ENCODE data around the gene RAD51B.

The RAD51B gene

GRCh38 chr14:68349900-68350629, 530.5 kb downstream of the RAD51B start:
- DNase-seq = no peak

- no peak for DNase-seq
These were observed 535.8 kb downstream of the RAD51B start for GRCh38 chr14:68355415-68355814.

DNA sequence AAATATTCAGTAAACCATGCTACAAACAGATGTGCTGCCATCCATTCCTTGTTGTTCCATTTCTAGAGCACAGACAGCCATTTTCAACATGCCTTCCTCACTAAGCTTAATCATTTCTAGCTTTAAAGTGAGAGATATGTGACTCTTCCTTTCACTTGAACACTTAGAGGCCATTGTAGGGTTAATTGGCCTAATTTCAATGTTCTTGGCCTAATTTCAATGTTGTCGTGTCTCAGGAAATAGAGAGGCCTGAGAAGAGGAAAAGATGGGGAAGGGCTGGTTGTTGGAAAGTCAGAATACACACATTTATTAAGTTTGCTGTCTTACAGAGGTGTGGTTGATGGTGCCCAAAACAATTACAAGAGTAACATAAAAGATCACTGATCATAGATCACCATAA, 538.2 kb downstream of the RAD51B start:
- no peak for DNase-seq

DNA sequence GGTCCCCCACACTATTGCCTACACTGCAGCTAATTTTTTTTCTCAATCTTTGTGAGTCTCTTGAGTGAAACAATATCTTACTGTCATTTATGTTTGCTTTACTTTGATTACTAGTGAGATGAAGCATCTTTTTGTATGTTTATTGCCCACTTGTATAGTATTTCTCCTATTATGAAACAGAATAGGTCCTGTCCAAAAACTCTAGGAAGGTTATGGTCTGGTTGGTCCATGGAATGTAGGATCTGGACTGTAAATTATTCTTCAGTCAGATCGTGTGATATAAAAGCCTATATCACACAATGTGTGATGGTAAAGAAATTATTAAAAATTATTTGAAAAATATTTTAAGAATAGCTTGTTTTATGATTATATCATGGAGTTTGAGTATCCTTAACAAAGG, 538.9 kb downstream of the RAD51B start:
- no peak for DNase-seq

GRCh38 chr14:68359022-68359836, 539.6 kb downstream of the RAD51B start:
- DNase-seq = peak; percentile 81

DNA sequence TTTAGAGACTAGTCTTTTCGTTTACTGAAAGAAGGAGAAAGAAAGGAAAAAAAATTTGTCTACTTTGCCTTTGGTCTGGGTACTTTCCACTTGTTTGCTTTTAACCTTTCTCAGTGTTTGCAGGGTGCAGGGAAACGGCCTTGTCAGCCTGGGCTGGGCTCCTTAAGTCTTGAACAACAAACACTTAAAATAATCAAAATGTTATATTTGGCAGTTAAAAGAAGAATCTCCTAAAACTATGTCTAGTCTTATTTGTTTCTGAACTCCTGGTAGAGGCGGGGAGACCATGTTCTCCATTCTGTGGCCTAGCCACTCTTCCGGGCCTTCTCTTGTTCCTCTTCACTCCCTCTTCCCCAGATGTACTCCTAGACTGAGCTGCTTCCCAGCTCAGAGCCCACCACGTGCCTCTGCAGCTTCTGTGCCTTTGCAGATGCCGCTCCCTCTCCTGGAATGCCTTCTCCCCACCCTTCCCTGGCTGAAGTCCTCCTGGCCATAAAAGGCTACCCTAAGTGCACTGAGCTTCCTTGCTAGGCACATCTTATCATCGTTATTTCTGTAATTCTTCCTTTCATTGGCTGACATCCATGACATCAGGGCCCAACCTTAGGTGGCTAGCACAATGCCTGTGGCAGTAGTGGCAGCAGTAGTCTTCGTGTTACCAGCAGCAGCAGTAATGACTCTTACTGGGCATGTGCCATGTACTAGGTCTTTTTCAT, 540.4 kb downstream of the RAD51B start:
- peak; percentile 81 for DNase-seq

DNA sequence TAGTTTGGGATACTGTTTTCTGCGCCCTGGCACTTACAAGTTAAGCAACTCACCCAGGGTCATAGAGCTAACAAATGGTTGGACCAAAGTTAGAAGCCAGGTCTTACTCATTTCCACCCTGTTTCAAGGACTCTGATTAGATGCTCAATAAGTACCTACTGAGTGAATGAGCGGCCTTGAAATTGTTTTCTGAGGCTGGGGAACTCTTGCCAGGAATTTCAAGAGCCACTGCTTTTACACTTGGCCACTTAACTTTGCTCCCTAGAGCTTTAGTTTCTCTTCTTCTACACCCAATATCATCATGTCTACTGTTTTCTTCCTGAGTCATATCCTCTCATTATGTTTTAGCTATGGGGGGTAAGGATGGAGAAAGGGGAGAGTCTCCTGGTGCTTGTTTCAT, 541.7 kb downstream of the RAD51B start:
- DNase-seq = no peak

DNA sequence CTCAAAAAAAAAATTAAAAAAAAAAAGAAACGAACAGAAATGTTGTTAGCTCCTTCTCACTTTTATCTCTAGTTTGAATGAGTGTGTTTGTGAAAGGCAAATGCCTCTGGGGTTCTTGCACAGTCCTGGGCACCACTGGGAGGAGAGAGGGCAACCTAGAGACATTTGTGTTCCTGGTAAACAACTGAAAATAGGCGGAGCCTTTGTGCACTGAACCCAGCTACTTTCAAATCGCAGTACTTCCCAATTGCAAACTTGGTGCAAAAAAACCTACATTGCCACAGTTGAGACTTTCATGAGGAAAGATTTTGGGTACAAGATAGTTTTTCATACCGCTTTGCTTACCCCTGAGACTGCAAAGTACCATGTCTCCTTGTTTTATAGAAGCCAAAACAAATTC, 543.3 kb downstream of the RAD51B start:
- no peak for DNase-seq

DNA sequence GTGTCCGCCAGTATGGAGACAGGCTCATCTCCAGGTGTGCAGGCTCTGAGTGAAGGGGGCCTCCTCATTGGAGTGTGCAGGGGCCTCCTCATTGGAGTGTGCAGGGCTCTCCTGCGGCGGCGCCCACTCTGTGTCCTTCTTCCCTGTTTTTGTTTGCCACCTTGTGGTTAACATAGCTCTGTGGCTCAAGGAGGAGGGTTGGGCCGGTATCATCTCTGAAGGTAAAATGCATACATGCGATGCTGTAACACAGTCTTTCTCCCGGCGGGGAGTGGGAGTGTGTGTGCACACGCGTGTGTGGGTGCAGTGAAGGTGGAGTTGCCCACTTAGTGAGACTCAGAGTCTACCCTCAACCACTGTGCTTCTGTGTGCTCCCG, 543.9 kb downstream of the RAD51B start:
- DNase-seq = no peak

GRCh38 chr14:68363843-68364767, 544.5 kb downstream of the RAD51B start:
- peak; percentile 48 for DNase-seq

DNA sequence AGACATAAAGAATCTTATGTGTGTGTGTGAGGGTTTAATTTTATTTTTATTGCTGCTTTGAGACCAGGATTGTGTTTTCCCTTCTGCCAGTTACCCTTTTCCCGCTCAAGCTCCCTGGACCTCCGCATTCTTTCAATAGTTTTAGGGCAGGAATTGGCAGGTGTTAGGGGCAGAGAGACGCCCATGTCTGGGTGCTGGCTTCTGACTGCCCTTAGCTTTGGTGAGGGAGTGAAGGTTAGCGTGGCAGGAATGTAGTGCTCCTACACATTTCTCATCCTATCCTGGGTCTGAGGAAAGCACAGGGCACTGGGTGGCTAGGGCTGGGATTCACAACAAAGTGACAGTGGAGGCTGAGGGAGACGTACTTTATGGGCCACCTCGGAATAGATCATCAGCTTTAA, 545.2 kb downstream of the RAD51B start:
- DNase-seq = no peak

DNA sequence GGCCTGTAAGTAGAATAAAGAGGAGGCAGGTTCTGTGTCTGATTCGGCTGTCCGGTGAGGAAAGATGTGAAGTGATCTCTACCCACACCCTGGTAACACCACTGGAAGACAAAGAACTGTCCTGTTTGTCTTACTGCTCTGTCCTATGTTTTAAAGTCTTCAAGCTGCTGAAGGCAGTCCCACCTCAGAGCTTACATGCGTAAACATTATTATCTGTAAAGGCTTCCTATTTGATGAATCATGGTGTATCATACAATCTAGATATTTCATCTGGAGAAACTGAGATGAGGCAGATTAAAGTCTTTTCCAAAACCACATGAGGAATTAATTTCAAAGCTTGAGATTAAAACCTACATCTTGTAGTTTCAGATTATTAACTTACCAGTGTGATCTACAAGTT, 545.6 kb downstream of the RAD51B start:
- no peak for DNase-seq

GRCh38 chr14:68366656-68367055, 547.1 kb downstream of the RAD51B start:
- DNase-seq = no peak

- DNase-seq = peak; percentile 10
These were observed 548.0 kb downstream of the RAD51B start for GRCh38 chr14:68367536-68367935.

DNA sequence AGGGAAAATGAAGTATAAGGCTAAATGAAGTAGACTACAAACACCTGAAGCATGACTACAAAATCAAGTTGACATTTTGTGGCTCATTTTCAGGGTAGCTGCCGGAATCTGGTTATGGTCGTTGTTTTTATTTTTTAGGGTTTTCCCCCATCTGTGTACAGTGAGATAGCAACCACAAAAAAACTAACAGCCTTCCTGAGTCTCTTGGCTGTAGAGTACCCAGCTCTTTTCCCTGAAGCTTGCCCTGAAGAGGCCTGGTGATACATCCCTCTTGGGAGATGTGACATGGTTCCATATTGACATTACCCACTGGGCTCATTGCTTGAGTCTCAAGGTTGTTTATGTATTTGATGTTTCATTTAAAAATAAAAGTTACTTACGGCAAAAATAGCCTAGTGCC, 549.3 kb downstream of the RAD51B start:
- DNase-seq = no peak

DNA sequence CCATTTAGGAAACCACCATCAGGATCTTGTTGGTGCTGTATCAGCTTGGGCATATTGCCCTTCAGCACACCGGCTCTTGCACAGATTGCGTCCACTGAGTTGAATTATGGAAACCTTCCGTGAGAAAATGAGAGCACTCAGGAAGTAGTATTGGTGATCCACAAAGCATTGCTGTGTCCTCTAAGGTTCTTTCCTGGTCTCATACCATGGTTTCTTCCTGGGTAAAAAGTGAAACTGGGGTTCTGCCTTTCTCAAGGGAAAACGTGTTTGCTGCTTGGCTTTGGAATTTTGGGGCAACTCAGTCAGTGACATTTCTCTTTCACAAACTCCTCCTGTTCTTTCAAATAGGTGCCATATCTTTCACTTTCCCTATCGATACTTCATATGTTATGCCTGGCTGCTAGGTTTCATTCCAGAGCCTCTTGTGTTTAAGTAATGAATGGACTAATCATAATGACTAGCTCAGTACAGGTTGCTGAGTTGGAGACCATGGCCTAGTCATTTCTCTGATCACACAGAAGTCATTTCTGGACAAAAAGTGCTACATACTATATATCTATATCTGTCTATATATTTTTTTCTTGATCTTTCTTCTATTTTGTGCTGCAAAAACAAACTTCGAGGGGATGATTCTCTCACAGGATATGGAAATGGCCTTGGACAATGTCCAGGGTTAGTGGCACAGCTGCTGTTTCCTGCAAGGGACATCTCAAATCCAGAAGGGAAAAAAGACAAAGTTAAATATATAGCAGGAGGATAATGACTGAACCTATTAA, 549.9 kb downstream of the RAD51B start:
- DNase-seq = no peak

DNA sequence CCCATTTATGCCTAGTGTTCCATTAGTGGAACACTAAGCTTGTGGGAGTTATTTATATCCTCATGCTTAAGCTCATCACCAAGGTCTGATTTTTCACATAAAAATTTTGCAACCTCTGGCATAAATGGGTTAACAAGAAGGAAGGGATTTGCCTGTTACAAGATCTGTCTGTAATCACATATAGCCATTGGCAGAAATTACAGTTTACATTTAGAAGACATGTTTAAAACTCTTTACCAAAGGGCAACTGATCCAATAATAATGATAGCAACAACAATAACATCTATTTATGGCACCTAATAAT, 550.4 kb downstream of the RAD51B start:
- no peak for DNase-seq

DNA sequence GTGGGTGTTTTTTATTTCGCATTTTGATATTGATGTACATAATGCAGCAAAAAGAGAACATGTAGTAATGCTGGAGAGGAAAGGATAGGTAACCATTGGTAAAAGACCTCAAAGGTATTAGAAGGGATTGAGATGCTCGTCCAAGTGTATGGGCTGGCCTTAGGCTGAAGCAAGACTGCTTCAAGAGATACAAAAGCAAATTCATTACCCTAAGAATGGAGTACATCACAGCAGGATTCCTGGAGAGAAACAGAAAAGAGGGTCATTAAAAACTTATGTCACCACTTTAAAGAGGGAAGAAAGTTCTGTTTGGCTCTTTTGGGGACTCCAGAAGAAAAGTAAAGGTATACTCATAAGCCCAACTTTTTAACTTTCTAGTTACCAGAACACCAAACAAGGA, 552.8 kb downstream of the RAD51B start:
- no peak for DNase-seq

DNA sequence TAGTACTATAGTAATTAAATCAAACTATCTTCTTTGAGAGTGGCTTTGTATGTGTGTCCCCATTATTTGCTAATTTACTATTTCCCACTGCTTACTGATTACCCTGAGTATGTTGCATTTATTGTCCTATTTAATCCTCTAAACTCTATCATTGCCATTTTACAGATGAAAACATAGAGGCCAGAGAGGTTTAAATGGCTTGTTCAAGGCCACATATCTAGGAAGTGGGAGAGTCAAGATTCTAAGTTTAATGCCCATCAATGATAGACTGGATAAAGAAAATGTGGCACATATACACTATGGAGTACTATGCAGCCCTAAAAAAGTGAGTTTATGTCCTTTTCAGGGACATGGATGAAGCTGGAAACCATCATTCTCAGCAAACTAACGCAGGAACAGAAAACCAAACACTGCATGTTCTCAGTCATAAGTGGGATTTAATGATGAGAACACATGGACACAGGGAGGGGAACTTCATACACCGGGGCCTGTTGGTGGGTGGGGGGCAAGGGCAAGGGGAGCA, 553.6 kb downstream of the RAD51B start:
- no peak for DNase-seq

DNA sequence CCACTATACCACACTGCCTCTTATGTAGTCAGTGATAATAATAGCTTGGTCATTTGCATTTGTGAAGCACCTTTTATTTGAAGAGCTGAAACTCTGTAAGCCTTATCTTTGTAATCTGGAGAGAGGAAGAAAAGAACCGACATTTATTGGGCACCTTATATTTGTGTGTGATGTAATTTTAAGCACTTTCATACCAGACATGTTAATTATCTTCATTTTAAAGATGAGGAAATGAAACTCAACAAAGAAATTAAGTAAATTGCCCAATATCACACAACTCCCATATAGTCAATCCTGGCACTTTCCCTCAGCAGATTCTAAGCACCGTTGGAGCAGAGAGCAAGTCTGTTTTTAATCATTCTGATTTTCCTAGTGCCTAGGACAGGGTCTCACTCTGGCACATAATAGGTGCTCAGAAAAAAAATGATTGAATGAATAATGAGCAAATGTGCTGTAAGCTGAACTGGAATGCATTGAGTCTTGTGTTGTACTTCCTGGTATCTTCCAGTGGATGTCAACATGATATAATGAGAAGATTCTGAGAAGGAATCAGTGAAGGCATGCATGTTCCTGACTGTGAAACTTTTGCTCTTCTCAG, 554.4 kb downstream of the RAD51B start:
- DNase-seq = no peak

- no peak for DNase-seq
These were observed 555.1 kb downstream of the RAD51B start for GRCh38 chr14:68374682-68375081.

Data from midbrain (tissue), 1 donor.